Right lobe of liver (tissue), 6 donors: ENCODE data around the gene B4GALNT1. TPM values are rescaled to one million over a fixed set of nuclear protein-coding genes. Genes with fewer than 3 reads are reported as not detected.
A peak's percentile ranks its signal among the peaks of the same experiment; 100 is the strongest.

ENCODE experiments used
- ATAC-seq, 4 donors: fragments of 200-7000 bp; cut with Tn5 transposase; one replicate each; pipeline ENCODE4 v1.9.1; 2020; ENCODE audit warnings: mild to moderate bottlenecking in 4 of 4, moderate library complexity in 4 of 4
- DNase-seq, 3 donors: peaks; one replicate each; pipeline ENCODE4 v3.0.0-alpha.2; 2020
- H3K27ac ChIP-seq, 3 donors: fragments of 200-600 bp; one replicate each; pipeline ENCODE4 v1.8.0; 2022
- H3K27me3 ChIP-seq, 2 donors: fragments of 200-600 bp; one replicate each; pipeline ENCODE4 v1.8.0; 2022
- H3K36me3 ChIP-seq, 4 donors: fragments of 200-600 bp; sonication (generic) in 1 of 4; one replicate each; pipeline versions ENCODE4 v1.5.1 to v1.8.0; 2017 to 2022; ENCODE audit warnings: control low read depth in 1 of 4
- H3K4me1 ChIP-seq, 4 donors: fragments of 200-600 bp; sonication (generic) in 1 of 4; one replicate each; pipeline versions ENCODE4 v1.5.1 to v1.8.0; 2017 to 2022; ENCODE audit warnings: control low read depth in 1 of 4
- H3K4me3 ChIP-seq, 3 donors: fragments of 200-600 bp; one replicate each; pipeline ENCODE4 v1.8.0; 2022
- H3K9me3 ChIP-seq, 4 donors: fragments of 200-600 bp; sonication (generic) in 1 of 4; one replicate each; pipeline versions ENCODE4 v1.5.1 to v1.8.0; 2017 to 2022; ENCODE audit warnings: control low read depth in 1 of 4
- CTCF ChIP-seq, 4 donors: fragments of 200-600 bp in 3 of 4; fragments of 450-650 bp in 1 of 4; IDR thresholded peaks; one replicate each; pipeline versions ENCODE4 v1.5.1 to v1.8.0; 2016 to 2022; ENCODE audit warnings: antibody characterized with exemption in 4 of 4, mild to moderate bottlenecking in 2 of 4
- POLR2A ChIP-seq: fragments of 450-650 bp; IDR thresholded peaks from one replicate; pipeline ENCODE4 v1.6.1; 2017; ENCODE audit warnings: antibody characterized with exemption, mild to moderate bottlenecking
- WGBS: methylation state at CpG from one replicate; pipeline ENCODE4 v1.1.6; 2018; ENCODE audit warnings: low coverage, low lambda C conversion rate; ENCODE audit not compliant: insufficient coverage; ENCODE audit errors: missing lambda C conversion rate; 5-methylcytosine and 5-hydroxymethylcytosine counted together
- intact Hi-C, 2 donors: fragments of 100-400 bp; cut with DNase I; formaldehyde crosslinking; loops; one replicate each; pipeline versions ENCODE4 v1.11.2 to v1.14.1; 2022
- total RNA-seq, 6 experiments: library from RNA; depleted of rRNA in 2 of 6; stranded (reverse); fragments of >200 nt in 2 of 6; fragmentation: NEBNext Ultra II Directional in 3 of 6; extraction: Animal tissue kit (Norgen Biotek cat#: 25700) in 3 of 6; gene quantifications; one replicate each; pipeline versions ENCODE4 v1.1.0 to v1.2.4, GENCODE V29; 2016 to 2023
- donor health status: DM: no; HTN: yes; CAD: no.
- donor health status: DM: no; HTN: no; CAD: no.
- donor health status: DM: no; HTN: no; CAD: no.
- donor health status: DM: no; HTN: yes; CAD: no.
- donor health status: DM: no; HTN: yes; CAD: no.

B4GALNT1 gene
- total RNA-seq, 6 experiments from 2014 or later = 0.44 to 3.6 (median 0.78) TPM

- Histone ChIP-seq H3K4me1 (peaks cover 0 to 17% (median 3%) of the 10 kb centered on the region in 4 donors), H3K27ac (no peak overlapping the region), H3K4me3 (peak overlapping the region; percentile 44 to 51 (median 47)), H3K9me3 (no peaks in the 10 kb centered on the region), H3K27me3 (peaks cover 10 to 21% of the 10 kb centered on the region in 2 donors), H3K36me3 (no peaks in the 10 kb centered on the region)
- intact Hi-C loops = no loop called here
- DNase-seq = no peak
- WGBS = 4% methylated on average over 9 of the region's 67 CpGs
- TF ChIP-seq POLR2A = no peak
- no peak for TF ChIP-seq CTCF (IDR thresholded peaks at IDR 0.05)
- ATAC-seq = peak; percentile 28 to 51 (median 34)
Observed at GRCh38 chr12:57632073-57632957, 686 bp downstream of the B4GALNT1 start.

GRCh38 chr12:57631566-57632072 lies 1.4 kb downstream of the B4GALNT1 start:
- WGBS = 13% methylated on average over 24 of the region's 26 CpGs
- Histone ChIP-seq H3K4me1 (peaks cover 0 to 17% (median 3%) of the 10 kb centered on the region in 4 donors), H3K27me3 (peaks cover 10 to 21% of the 10 kb centered on the region in 2 donors), H3K9me3 (no peaks in the 10 kb centered on the region), H3K36me3 (no peaks in the 10 kb centered on the region), H3K4me3 (no peak overlapping the region), H3K27ac (no peak overlapping the region)
- ATAC-seq = no peak
- DNase-seq = no peak
- TF ChIP-seq CTCF (IDR thresholded peaks at IDR 0.05) (no peak), POLR2A (no peak)
- intact Hi-C loops = no loop called here

GRCh38 chr12:57630891-57631433 lies 2.0 kb downstream of the B4GALNT1 start:
- no peak overlapping the region for H3K27ac ChIP-seq
- TF ChIP-seq CTCF (IDR thresholded peaks at IDR 0.05) (no peak), POLR2A (no peak)
- DNase-seq = no peak
- ATAC-seq = no peak
- intact Hi-C loops = no loop called here
- WGBS = no CpG with 5 or more reads among the region's 6 CpGs
- H3K36me3 ChIP-seq = no peaks in the 10 kb centered on the region
- no peak overlapping the region for H3K4me3 ChIP-seq
- no peaks in the 10 kb centered on the region for H3K9me3 ChIP-seq
- H3K4me1 ChIP-seq = peaks cover 0 to 17% (median 3%) of the 10 kb centered on the region in 4 donors
- peaks cover 10 to 23% of the 10 kb centered on the region in 2 donors for H3K27me3 ChIP-seq

GRCh38 chr12:57629897-57630471 lies 3.0 kb downstream of the B4GALNT1 start:
- intact Hi-C loops = no loop called here
- Histone ChIP-seq H3K4me1 (peaks cover 0 to 17% (median 3%) of the 10 kb centered on the region in 4 donors), H3K27me3 (peaks cover 10 to 17% of the 10 kb centered on the region in 2 donors), H3K36me3 (no peaks in the 10 kb centered on the region), H3K27ac (no peak overlapping the region), H3K4me3 (no peak overlapping the region), H3K9me3 (no peaks in the 10 kb centered on the region)
- DNase-seq (no peak), ATAC-seq (no peak)
- 88% methylated on average over 3 of the region's 5 CpGs for WGBS
- TF ChIP-seq CTCF (IDR thresholded peaks at IDR 0.05) = no peak
- no peak for TF ChIP-seq POLR2A
